SU-DHL-6 (cell line): ENCODE data around the gene CENPO.

Source experiments
- H2AFZ ChIP-seq: fragments of 200-600 bp; sonication (generic); 2 replicates; pipeline ENCODE4 v1.6.1; 2014; ENCODE audit warnings: low read depth, mild to moderate bottlenecking, moderate library complexity, mixed read lengths, antibody characterized with exemption, low read length; ENCODE audit not compliant: severe bottlenecking
- H3F3A ChIP-seq: fragments of 200-600 bp; shearing (Covaris generic); 2 replicates; pipeline ENCODE4 v1.6.0; 2016; ENCODE audit warnings: antibody characterized with exemption, mild to moderate bottlenecking; ENCODE audit not compliant: insufficient read depth
- H3K27ac ChIP-seq: fragments of 200-600 bp; sonication (generic); 2 replicates; pipeline ENCODE4 v1.5.1; 2016; ENCODE audit warnings: low read depth, mild to moderate bottlenecking, low read length, moderate library complexity, mixed read lengths
- H3K27me3 ChIP-seq: fragments of 200-600 bp; sonication (generic), shearing (Covaris generic); 2 replicates; pipeline ENCODE4 v1.6.0; 2014; ENCODE audit warnings: mild to moderate bottlenecking, low read length
- H3K36me3 ChIP-seq: fragments of 200-600 bp; sonication (generic); 2 replicates; pipeline ENCODE4 v1.6.1; 2014; ENCODE audit warnings: mild to moderate bottlenecking, low read length, mixed read lengths
- H3K4me2 ChIP-seq: fragments of 300-600, 200-600 bp; shearing (Covaris generic), sonication (generic); 2 replicates; pipeline ENCODE4 v1.6.0; 2014; ENCODE audit warnings: low read length, low read depth, mild to moderate bottlenecking; ENCODE audit not compliant: poor library complexity, severe bottlenecking
- H3K4me3 ChIP-seq: fragments of 200-600 bp; sonication (generic); 2 replicates; pipeline ENCODE4 v1.5.1; 2014; ENCODE audit warnings: antibody characterized with exemption, low read length, mild to moderate bottlenecking, mixed read lengths; ENCODE audit not compliant: insufficient read depth, poor library complexity, severe bottlenecking
- H3K79me2 ChIP-seq: fragments of 200-600 bp; sonication (generic); 2 replicates; pipeline ENCODE4 v1.6.1; 2014; ENCODE audit warnings: mild to moderate bottlenecking, low read length, moderate library complexity; ENCODE audit not compliant: insufficient read depth
- H3K9ac ChIP-seq: fragments of 200-600 bp; sonication (generic); 2 replicates; pipeline ENCODE4 v1.7.0; 2014; ENCODE audit warnings: mild to moderate bottlenecking, low read length
- H3K9me2 ChIP-seq: fragments of 200-600 bp; sonication (generic); replicated peaks from 2 replicates; pipeline ENCODE4 v1.6.1; 2014; ENCODE audit warnings: low read length; ENCODE audit not compliant: insufficient read depth
- H3K9me3 ChIP-seq: fragments of 200-600 bp; sonication (generic); 2 replicates; pipeline ENCODE4 v1.6.1; 2014; ENCODE audit warnings: low read length, mixed read lengths; ENCODE audit not compliant: insufficient read depth
- H4K20me1 ChIP-seq: fragments of 200-600 bp; sonication (generic); 2 replicates; pipeline ENCODE4 v1.6.1; 2014; ENCODE audit warnings: low read depth, mild to moderate bottlenecking, antibody characterized with exemption, low read length, moderate library complexity, mixed read lengths
- CTCF ChIP-seq: fragments of 200-600 bp; sonication (generic); IDR thresholded peaks from one replicate; pipeline ENCODE4 v1.5.1; 2017; ENCODE audit warnings: antibody characterized with exemption, mild to moderate bottlenecking, low read length, moderate library complexity; ENCODE audit not compliant: insufficient read depth, poor library complexity, severe bottlenecking
- EZH2phosphoT487 ChIP-seq: fragments of 200-600 bp; sonication (generic), shearing (Covaris generic); conservative IDR thresholded peaks from 2 replicates; pipeline ENCODE4 v1.6.1; 2018; ENCODE audit warnings: mild to moderate bottlenecking, antibody characterized with exemption, low read length, moderate library complexity, mixed read lengths

CENPO gene

GRCh38 chr2:24858996-24859395 lies 65.8 kb downstream of the CENPO start:
- no peak overlapping the region for H3K4me3 ChIP-seq
- no peaks in the 10 kb centered on the region; the same call in 1 of the 2 replicates for H3F3A ChIP-seq
- H3K9me2 ChIP-seq = no peaks in the 10 kb centered on the region
- no peak overlapping the region for H3K27ac ChIP-seq
- H3K79me2 ChIP-seq = peaks cover 10% of the 10 kb centered on the region; the same call in 1 of the 2 replicates
- no peak overlapping the region for H3K9ac ChIP-seq
- H4K20me1 ChIP-seq = no peaks in the 10 kb centered on the region
- no peak overlapping the region for H3K4me2 ChIP-seq
- no peak for TF ChIP-seq EZH2phosphoT487
- no peak for TF ChIP-seq CTCF
- no peak overlapping the region for H2AFZ ChIP-seq
- H3K27me3 ChIP-seq = no peaks in the 10 kb centered on the region
- H3K9me3 ChIP-seq = no peaks in the 10 kb centered on the region
- no peaks in the 10 kb centered on the region for H3K36me3 ChIP-seq

DNA sequence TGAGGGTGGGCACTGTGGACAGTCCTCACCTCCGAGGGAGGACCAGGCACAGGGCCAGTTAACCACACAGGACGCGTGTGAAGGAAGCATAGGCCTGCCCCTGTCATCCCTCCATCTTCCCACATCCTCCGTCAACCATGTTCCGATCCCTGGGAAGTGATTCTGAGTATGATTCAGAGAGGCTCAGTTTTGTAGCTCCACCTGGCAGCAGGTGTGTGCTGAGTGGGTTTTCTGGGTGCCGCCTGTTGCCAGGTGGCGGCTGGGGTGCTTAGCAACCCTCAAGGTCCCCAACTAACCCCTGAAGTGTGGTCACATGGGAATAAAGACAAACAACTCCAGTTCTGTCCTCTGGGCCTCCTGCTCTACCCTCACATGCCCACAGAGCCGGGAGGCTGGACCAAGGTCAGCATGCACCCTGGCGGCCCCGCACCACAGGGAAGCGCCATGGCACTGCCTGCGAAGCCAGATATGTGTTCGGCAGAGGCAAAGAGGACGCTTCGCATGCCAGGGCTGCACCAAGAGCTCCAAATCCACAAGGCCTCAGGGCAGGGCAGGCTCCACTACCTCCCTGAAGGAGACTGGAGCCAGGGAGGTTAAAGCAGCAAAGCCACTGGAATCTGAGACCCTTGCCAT lies 66.9 kb downstream of the CENPO start:
- Histone ChIP-seq H3K27me3 (no peaks in the 10 kb centered on the region), H3K4me2 (no peak overlapping the region), H3K9me2 (no peaks in the 10 kb centered on the region), H3K9me3 (no peaks in the 10 kb centered on the region), H3K36me3 (no peaks in the 10 kb centered on the region), H4K20me1 (no peaks in the 10 kb centered on the region), H3K79me2 (peaks cover 10% of the 10 kb centered on the region; the same call in 1 of the 2 replicates), H3F3A (no peaks in the 10 kb centered on the region; the same call in 1 of the 2 replicates), H3K4me3 (no peak overlapping the region), H3K27ac (no peak overlapping the region), H3K9ac (no peak overlapping the region), H2AFZ (no peak overlapping the region)
- no peak for TF ChIP-seq CTCF
- no peak for TF ChIP-seq EZH2phosphoT487

DNA sequence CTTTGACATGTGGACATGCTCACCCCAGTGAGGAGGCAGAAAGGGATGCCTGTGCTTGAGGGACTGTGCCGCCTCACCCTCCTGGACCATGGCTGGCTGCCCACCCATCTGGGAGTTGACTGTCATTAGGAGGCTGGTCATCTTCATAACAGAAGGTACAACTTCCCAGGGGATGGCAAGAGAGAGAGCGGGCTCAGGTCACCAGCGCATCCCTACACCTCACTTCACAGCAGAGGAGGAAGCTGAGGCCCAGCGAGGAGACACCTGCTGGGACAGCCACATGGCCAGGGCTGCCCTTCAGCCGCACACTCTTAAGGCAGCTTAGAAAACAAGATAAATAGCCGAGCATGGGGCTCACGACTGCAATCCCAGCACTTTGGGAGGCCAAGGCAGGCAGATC lies 67.4 kb downstream of the CENPO start:
- TF ChIP-seq EZH2phosphoT487 (no peak), CTCF (no peak)
- no peak overlapping the region for H2AFZ ChIP-seq
- H3K27me3 ChIP-seq = no peaks in the 10 kb centered on the region
- H3F3A ChIP-seq = no peaks in the 10 kb centered on the region; the same call in 1 of the 2 replicates
- H4K20me1 ChIP-seq = no peaks in the 10 kb centered on the region
- H3K4me2 ChIP-seq = no peak overlapping the region
- no peak overlapping the region for H3K27ac ChIP-seq
- H3K9ac ChIP-seq = no peak overlapping the region
- no peaks in the 10 kb centered on the region for H3K36me3 ChIP-seq
- H3K79me2 ChIP-seq = peaks cover 10% of the 10 kb centered on the region; the same call in 1 of the 2 replicates
- H3K9me3 ChIP-seq = no peaks in the 10 kb centered on the region
- no peak overlapping the region for H3K4me3 ChIP-seq
- H3K9me2 ChIP-seq = no peaks in the 10 kb centered on the region
